CD4-positive, alpha-beta T cell treated with Interleukin-15 for 4 hours (primary cell): ENCODE results near the gene EXOC3L2.
A peak's percentile ranks its signal among the peaks of the same experiment; 100 is the strongest.

Experiments
- DNase-seq: peaks from one replicate; pipeline ENCODE4 v3.0.0-alpha.2; 2020; ENCODE audit warnings: low spot score

The EXOC3L2 gene

GRCh38 chr19:45179072-45179891 is 65.9 kb downstream of the EXOC3L2 start:
- peak; percentile 16 for DNase-seq

DNA sequence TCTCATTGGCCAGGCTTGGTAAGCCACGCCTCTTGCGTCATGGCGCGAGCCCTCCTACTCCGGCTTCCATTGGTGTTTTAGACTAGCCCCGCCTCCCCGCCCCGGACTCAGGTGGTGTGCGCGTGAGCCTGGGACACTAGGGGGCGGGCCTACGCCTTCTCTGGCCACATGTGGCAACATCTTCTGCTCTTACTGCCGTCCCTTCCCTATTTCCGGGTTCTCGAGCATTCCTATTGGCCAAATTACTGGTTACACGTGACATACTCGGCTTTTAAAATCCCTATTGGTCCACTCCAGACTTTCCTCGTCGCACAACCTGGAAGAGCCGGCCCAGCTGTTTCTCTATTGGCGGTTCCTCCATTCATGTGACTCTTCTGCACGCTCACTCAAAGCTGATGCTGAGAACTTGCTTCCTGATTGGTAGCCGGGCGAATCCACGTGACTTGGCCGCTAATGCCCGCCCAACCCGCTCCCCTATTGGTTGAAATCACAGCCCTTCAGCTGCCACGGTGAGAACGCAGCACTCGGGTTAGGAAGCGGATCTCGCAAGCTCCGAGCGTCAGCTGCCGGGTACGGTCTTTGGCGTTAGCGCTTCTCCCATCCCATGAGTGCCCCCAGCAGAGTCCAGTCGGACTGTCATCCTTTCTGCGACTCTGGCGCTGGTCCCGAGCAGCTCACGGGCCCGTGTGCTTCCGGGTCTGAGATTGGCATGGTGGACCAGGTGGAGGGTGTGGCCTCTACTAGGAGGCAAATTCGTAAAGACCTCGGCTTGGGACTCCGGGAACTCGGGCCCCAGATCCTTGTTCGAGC is 66.7 kb downstream of the EXOC3L2 start, which contains the start of gene BLOC1S3:
BLOC1S3 (plus strand) TSS at position 523 of the 810 bp plus-strand sequence. CDS start 513 bp downstream, outside the sequence.
- peak; percentile 100 for DNase-seq

DNA sequence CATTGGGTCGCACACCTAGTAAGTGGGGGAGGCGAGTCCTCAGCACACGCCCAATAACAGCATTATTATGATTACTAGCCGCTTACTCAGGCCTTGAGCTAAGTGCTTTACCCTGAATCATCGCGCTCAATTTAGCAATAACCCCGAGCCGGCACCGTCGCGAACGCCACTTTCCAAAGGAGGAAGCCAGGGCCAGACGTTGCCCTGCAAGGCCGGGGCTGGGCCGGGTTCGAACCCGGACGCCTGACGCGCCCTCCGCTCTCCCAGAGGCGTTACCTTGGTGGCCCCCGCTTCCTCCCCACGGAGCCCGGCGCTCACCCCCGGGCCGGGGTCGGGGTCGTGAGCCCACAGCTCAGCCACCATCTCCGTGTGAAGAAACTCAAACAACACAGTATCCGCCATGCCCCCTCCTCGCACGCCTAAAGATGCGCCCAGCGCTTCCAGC is 67.4 kb downstream of the EXOC3L2 start, which contains the start of gene TRAPPC6A:
TRAPPC6A (minus strand) TSS at position 421 of the 445 bp plus-strand sequence; CDS start at position 402, 19 bp downstream.
- DNase-seq: peak; percentile 53

GRCh38 chr19:45175515-45176345 is 69.5 kb downstream of the EXOC3L2 start:
- no peak for DNase-seq

- DNase-seq: no peak
Measured at GRCh38 chr19:45173816-45174215, 71.4 kb downstream of the EXOC3L2 start.

DNA sequence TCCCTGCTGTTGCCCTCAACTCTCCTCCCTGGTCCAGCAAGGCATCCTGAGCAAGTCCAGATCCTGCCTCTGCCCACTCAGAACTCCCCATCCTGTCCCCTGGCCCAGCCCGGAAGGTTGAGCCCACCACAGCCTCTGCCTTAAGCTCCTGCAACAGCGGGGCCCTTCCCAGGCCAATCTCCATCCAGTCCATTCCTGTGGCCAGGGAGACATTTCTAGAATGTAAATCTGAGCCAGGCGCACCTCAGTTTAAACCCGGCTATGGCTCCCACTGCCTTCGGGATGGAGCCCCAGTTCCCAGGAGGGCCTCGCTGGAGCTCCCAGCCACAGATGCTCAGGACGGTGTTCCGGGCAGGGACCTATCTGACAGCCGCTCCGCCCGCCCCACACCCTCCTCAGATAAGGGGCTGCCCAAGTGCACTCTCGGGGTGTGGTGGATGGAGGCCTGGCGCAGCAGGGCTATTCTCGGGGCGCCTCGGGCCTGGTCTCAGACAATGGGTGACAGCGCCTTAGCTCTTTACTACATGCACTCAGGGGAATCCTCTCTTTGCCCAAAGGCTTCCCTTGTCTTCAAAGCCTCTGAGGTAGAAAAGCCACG is 72.5 kb downstream of the EXOC3L2 start:
- DNase-seq: no peak

DNA sequence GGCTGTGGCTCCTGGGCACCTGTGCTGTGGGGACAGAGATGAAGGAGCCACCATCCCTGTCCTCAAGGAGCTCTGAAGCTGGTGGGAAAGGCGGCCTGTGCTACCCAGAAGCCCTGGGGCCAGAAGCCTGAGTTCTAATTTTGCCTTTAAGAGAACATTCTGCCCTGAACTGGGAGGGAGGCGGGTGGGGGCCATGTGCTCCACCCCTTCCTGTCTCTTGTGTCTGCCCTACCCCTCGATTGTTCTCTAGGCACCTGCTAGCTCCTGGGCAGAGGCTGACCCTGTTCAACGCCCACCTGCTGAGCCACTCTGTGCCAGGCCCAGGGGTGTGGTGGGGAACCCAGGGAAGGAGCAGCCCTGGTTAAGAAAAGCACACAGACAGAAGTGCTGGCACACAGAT is 73.0 kb downstream of the EXOC3L2 start:
- DNase-seq: peak; percentile 52

DNA sequence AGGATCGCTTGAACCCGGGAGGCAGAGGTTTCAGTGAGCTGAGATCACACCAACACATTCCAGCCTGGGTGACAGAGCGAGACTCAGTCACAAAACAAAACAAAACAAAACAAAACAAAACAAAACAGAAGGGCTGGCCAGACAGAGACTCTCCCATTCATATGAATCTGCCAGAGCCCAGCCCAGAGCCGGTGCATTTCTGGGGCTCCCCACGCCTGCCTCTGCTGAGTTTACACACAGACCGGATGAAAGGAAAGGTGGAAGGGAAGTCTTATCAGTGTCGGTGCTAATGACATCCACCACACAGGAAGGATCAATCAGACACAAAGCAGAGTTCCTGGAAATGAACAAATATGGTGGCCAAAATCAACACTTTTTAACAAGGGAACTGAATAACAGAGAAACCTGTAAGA is 74.0 kb downstream of the EXOC3L2 start:
- peak; percentile 83 for DNase-seq

DNA sequence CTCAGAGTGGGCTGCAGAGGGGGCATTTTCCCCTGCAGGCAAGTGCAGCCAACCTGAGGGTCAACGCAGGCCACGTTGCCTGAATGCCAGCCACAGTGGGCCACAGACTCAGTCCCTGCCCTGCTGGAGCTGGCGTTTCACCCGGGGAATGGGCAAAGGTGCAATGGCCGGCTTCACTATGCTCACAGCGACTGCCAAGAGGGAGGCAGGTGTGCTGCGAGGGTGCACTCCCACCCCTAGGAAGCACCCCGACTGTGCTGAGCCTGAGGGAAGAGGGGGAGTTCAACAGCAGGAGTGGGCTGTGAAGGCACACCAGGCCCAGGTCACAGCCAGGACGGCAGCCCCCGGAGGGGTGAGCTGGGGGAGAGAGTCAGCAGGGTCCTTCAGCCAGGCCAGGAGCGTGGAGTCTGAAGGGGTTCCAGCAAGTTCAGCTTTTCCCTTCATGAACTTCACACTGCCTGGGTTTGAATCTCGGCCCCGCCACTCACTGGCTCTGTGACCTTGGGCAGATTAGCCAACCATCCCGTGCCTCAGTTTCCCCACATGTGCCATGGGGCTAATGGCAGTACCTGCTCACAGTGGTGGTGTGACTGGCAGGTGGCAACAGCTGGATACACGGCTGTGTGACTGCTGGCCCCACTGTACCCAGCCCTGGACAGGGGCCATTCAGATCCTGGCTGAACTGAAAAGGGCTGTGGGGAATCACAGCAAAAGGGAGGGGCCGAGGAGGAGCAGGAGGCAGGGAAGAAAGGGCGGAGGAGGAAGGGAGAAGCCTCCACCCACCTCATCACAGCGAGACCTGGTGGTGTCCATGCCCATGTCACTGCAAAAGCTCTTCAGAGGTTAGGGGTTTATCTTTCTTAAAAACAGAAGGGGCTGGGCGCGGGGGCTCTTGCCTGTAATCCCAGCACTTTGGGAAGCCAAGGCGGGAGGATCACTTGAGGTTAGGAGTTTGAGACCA is 74.8 kb downstream of the EXOC3L2 start:
- DNase-seq: no peak

DNA sequence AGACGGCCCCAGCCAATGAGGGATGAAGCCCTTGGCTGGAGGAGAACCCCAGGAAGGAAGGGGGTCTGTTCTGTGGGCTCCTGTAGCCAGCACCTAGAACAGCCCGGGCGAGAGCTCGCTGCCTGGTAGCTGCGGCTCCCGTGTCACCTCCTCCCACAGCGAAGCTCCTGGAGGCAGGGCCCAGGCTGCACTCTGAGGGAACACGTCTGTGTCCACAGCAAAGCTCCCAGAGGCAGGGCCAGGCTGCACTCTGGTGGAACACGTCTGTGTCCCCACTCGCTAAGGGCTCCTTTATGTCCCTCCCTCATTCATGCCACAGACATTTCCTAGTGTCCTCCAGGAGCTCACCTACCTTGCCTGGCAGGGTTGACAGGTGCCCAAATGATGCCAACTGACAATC is 75.6 kb downstream of the EXOC3L2 start:
- DNase-seq: no peak

DNA sequence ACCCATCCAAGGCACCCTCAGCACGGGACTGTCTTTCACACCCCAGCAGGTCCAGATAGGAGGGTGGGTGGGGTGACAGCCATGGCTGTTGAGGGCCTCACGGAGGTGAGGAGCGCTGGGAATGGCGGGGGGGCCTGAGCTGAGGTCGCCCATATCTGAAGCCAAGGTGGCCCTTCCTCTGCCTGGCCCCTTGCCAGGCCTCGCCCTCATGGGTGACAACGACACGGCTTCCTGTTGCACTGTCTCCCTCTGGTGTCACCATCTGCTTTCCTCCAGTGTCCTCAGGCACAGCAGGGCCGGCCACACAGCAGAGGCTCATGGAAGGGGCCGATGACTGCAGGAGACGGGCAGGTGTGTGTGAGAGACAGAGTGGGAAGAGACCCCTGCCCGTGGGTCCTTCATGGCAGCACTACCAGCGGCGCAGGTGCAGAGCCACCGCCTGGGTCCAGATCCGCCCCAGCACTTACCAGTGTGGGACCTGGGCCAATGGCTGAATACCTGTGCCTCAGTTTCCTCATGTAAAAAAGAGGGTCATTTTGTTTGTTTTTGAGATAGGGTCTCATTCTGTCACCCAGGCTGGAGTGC is 76.3 kb downstream of the EXOC3L2 start:
- peak; percentile 22 for DNase-seq

DNA sequence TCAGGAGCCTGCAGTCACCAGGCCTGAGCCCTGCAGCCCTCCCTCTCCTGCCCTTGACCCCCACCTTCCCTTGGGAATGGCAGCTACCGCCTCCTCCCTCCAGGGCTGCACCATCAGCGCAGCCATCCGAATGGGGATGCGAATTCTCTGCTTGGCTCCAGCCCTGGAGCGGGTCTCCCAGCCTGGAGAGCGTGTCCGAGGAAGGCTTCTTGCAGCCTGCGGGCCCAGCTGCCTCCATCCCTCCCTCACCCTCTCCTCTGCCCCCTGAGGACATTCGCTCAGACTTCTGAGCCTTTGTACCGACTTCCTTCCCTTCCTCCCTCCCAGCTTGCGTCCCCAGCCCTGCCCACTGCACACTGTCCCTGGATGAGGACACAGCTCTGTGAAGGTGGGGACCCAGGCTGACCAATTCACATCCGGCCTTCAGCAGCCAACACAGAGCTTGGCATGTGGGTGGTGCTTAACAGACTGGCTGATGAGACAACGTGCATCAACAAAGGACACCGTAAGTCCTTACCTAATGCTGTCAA is 78.4 kb downstream of the EXOC3L2 start:
- DNase-seq: no peak

DNA sequence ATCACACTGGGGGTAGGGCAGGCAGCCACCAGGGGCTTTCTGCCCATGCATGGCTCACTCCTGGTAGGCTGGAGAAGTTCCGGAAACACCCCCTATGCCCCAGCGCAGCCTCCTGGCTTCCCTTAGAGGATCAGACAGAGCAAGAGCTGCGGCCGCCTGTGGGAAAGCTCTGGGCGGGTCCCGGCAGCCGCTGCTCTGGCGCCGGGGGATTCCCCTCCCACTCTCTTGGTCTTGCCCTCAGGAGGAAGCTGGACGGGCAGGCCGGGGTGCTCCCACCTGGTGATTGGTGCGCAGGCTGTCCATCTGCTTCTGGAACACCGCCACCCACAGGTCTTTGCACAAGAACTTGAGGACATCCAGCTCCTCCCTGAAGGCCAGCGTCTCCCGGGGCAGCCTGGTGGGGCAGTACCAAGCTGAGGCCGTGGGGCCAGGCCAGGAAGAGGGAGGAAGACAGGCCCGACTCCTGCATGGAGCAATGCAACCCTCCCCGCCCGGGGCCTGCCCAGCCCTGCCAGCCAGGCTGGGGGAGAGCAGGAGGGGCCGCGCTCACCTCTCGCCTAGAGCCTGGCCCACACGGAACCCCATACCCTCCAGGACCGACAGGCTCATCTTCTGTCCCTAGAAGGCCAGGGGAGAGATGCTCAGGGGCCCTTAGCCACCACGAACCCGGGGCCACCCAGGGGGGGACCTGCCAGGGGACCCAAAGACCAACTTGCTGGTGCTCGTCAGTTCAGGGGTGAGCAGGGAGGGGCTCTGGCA is 80.5 kb downstream of the EXOC3L2 start:
- DNase-seq: peak; percentile 58

DNA sequence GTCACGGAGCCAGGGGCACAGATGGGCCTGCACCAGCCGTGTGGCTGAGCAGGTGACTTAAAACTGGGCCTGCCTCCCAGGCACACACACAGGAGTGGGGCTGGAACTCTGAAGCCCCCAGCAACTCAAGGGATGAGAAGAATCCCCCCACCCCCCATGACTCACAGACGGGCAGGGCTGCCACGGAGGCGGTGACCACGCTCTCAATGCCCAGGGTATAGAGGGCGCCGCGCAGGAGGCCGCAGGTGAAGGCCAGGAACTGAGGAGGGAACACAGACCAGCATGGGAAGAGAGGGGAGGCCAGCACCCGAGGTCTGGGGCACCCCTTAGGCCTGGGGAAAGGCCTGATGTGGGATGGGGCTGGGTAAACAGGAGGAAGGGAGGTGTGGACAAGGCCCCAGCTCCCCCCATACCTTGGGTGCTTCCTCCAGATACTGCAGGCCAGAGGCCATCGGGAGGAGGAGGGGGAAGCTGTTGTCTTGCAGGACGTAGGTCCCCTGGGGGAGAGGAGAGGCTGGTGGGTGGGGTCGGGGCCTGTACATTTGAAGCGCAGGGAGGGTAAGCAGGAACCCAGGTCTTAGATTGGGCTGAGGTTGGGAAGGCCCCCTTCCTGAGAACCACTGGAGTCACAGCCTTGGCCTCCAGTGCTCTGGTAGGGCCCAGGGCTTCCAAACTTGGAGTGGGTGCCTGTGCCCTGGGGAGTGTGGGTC is 81.3 kb downstream of the EXOC3L2 start:
- DNase-seq: no peak

GRCh38 chr19:45163156-45163555 is 82.1 kb downstream of the EXOC3L2 start:
- no peak for DNase-seq

DNA sequence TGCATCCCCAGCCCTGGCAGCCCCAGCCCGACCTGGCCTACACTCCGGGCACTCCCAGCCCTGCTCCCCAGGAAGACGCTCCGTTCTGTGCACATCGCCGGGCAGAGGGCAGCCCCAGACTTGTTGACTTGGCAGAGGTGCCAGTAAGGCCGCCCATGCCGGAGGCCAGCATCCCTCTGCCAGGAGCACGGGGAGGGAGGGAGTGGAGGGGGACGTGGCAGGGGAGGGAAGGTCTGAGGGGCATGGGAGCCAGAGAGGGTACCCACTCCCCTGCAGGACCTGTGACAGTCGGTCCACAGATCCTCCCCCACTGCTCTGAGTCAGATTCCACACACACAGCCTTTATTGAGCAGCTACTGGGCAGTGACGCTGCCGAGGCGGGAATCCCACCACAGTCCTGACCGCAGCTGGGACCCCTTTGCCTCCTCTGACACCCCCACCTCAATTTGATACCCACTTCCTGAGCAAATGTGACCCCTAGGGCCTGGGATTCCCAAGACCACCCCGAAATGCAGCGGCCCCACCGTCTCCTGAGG is 82.5 kb downstream of the EXOC3L2 start:
- DNase-seq: no peak
